HG02938 (cell line): ENCODE results near the gene RABL2A.
"Not testable (repeated sequence)": the region's sequence is repeated elsewhere in the genome, so short reads cannot be mapped to it uniquely, and the experiment has no call there.

Experiments
- ATAC-seq: cut with Tn5 transposase; IDR thresholded peaks from one replicate; pipeline ENCODE4 v1.9.1; 2021; ENCODE audit warnings: mild to moderate bottlenecking, moderate library complexity; ENCODE audit not compliant: unreplicated experiment

Gene RABL2A

GRCh38 chr2:113606036-113606435 lies 21.0 kb upstream of the RABL2A start:
- not testable (repeated sequence) for ATAC-seq

- ATAC-seq: not testable (repeated sequence)
Measured at GRCh38 chr2:113609822-113610221, 17.2 kb upstream of the RABL2A start.

GRCh38 chr2:113621002-113621401 lies 6.1 kb upstream of the RABL2A start:
- ATAC-seq: not testable (repeated sequence)

GRCh38 chr2:113625906-113626305 lies 1.2 kb upstream of the RABL2A start:
- not testable (repeated sequence) for ATAC-seq

GRCh38 chr2:113632849-113633345 lies 5.8 kb downstream of the RABL2A start:
- ATAC-seq: not testable (repeated sequence)

- ATAC-seq: not testable (repeated sequence)
Measured at GRCh38 chr2:113635358-113635757, 8.3 kb downstream of the RABL2A start.

- ATAC-seq: not testable (repeated sequence)
Measured at GRCh38 chr2:113636226-113636625, 9.2 kb downstream of the RABL2A start.

GRCh38 chr2:113638084-113638483 lies 11.0 kb downstream of the RABL2A start:
- not testable (repeated sequence) for ATAC-seq

- ATAC-seq: not testable (repeated sequence)
Measured at GRCh38 chr2:113646217-113646616, 19.2 kb downstream of the RABL2A start.

GRCh38 chr2:113650834-113651815 lies 24.1 kb downstream of the RABL2A start:
- not testable (repeated sequence) for ATAC-seq

GRCh38 chr2:113652599-113652998 lies 25.5 kb downstream of the RABL2A start:
- ATAC-seq: not testable (repeated sequence)

- ATAC-seq: not testable (repeated sequence)
Measured at GRCh38 chr2:113656031-113656624, 29.1 kb downstream of the RABL2A start.

- ATAC-seq: not testable (repeated sequence)
Measured at GRCh38 chr2:113657735-113658134, 30.7 kb downstream of the RABL2A start.

GRCh38 chr2:113663285-113664060 lies 36.4 kb downstream of the RABL2A start:
- ATAC-seq: not testable (repeated sequence)

- not testable (repeated sequence) for ATAC-seq
Measured at GRCh38 chr2:113664761-113665533, 37.9 kb downstream of the RABL2A start.

GRCh38 chr2:113669013-113669412 lies 41.9 kb downstream of the RABL2A start:
- not testable (repeated sequence) for ATAC-seq

- ATAC-seq: no peak
Measured at GRCh38 chr2:113672326-113672932, 45.4 kb downstream of the RABL2A start.

GRCh38 chr2:113675875-113676274 lies 48.8 kb downstream of the RABL2A start:
- ATAC-seq: no peak

GRCh38 chr2:113676623-113677266 lies 49.7 kb downstream of the RABL2A start:
- no peak for ATAC-seq
